Breast epithelium (tissue), 3 donors: ENCODE results near the gene TBCE.

ENCODE experiments used
- CTCF ChIP-seq, 3 donors: fragments of 450-650 bp; IDR thresholded peaks; one replicate each; pipeline ENCODE4 v1.5.1; 2016 to 2017; ENCODE audit warnings: antibody characterized with exemption in 3 of 3, mild to moderate bottlenecking in 3 of 3, moderate library complexity in 3 of 3
- POLR2A ChIP-seq: fragments of 450-650 bp; IDR thresholded peaks from one replicate; pipeline ENCODE4 v1.6.1; 2016; ENCODE audit warnings: antibody characterized with exemption, mild to moderate bottlenecking, moderate library complexity
- POLR2AphosphoS5 ChIP-seq, 3 donors: sonication (generic); formaldehyde crosslinking; IDR thresholded peaks; one replicate each; pipeline ENCODE4 v1.6.1; 2017; ENCODE audit warnings: antibody characterized with exemption in 3 of 3

GRCh38 chr1:235367000-235367908, at the start of gene TBCE:
- TF ChIP-seq POLR2A (peak; percentile 45), POLR2AphosphoS5 (IDR thresholded peaks at IDR 0.05) (peak; percentile 69 to 86 (median 74)), CTCF (IDR thresholded peaks at IDR 0.05) (no peak)
